ENCODE data around the gene ADCYAP1. TPM values are rescaled to one million over a fixed set of nuclear protein-coding genes. Genes with fewer than 3 reads are reported as not detected.
"Not testable (repeated sequence)": the region's sequence is repeated elsewhere in the genome, so short reads cannot be mapped to it uniquely, and the experiment has no call there.

The ADCYAP1 gene
- total RNA-seq (1 to 10 TPM in 1 of 9 donors, under 1 TPM in 4, not detected in 4; 0.08 to 2.5 (median 0.32) TPM), polyA plus RNA-seq (under 1 TPM in 1 of 2 donors, not detected in 1; 0.15 TPM)
- long read RNA-seq, donor 1, result 0 reads
- long read RNA-seq, donor 2, result 0 reads
- long read RNA-seq, donor 3, result 0 reads

DNA sequence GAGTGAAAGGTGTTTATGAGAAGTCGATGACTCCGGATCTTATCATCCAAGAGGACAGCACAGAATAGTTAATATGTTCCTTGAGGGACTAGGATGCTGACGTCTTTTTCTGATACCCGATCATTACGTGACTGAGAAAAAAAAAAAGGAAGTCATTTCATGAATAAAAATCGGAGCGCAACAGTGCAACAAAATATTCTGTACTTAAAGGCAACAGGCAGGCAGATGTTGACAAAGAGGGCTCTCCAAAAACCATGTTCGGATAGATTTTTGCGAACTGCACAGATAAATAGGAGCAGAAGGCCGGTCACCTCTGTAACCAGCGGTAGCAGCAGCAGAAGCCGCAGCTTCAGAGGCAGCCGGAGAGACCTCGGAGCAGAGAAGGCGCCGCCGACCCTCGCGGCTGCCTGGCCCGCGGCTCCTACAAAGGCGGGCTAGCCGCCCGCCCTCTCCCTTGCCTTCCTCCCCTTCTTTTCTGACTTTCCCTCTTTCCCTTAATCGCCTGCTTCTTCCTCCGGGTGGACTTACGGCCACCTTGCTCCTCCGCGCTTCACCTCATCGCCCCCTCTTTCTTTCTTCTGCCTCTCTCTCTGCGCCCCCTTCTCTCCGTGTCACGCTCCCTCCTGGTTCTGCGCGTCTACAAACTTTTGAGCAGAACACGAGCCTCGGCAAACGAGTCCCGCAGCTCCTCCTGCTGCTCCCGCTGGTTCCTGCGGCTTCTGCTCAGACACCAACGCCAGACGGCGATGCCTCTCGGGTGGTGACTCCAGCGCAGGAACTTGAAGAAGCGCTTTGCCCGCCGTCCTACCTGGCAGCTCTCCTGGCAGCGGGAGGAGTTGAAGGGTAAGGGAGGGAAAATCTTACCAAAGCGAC lies at the start of gene ADCYAP1:
ADCYAP1 (plus strand) TSS at position 654 of the 873 bp plus-strand sequence. CDS start 516 bp downstream, outside the sequence.
- Histone ChIP-seq H3K4me3 (no peak within 1 kb of the TSS), H3K9me3 (no peaks in the 10 kb centered on the region), H3K36me3 (no peaks in the 10 kb centered on the region), H3K4me1 (peaks cover 5 to 51% (median 29%) of the 10 kb centered on the region in 12 donors), H3K27me3 (peaks cover 47 to 100% (median 85%) of the 10 kb centered on the region in 9 donors), H3K27ac (no peak within 1 kb of the TSS)
- WGBS, 4 donors, result 5% methylated on average over 50 to 51 of the region's 51 CpGs
- TF ChIP-seq POLR2A (IDR thresholded peaks at IDR 0.05), result no peak
- TF ChIP-seq, protein P1, sequence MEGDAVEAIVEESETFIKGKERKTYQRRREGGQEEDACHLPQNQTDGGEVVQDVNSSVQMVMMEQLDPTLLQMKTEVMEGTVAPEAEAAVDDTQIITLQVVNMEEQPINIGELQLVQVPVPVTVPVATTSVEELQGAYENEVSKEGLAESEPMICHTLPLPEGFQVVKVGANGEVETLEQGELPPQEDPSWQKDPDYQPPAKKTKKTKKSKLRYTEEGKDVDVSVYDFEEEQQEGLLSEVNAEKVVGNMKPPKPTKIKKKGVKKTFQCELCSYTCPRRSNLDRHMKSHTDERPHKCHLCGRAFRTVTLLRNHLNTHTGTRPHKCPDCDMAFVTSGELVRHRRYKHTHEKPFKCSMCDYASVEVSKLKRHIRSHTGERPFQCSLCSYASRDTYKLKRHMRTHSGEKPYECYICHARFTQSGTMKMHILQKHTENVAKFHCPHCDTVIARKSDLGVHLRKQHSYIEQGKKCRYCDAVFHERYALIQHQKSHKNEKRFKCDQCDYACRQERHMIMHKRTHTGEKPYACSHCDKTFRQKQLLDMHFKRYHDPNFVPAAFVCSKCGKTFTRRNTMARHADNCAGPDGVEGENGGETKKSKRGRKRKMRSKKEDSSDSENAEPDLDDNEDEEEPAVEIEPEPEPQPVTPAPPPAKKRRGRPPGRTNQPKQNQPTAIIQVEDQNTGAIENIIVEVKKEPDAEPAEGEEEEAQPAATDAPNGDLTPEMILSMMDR (IDR thresholded peaks at IDR 0.05), result no peak
- DNase-seq (peak in 1 of 5 donors; percentile 52), ATAC-seq (no peak)
- intact Hi-C loops (cut with DNase I), result no loop called here

DNA sequence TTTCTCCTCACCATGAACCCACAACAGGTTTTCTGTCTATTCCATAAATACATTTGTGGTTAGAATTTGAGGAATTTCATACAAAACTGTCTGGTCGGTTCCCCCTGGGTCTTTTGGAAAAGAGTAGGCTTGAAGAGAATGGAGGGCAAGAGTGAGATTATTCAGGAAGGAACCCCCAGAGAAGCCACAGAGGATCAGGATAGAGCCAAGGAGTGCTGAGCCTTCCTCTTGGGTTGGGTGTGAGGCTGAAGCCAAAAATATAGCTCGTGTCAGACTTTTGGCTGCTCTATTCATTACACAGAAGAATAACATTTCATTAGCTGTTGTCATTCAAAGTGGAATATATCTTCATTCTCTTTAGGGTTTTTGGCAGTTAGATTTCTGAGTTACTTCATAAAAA lies 46.7 kb upstream of the ADCYAP1 start:
- intact Hi-C loops (cut with DNase I), result no loop called here
- peak in 1 of 4 donors; percentile 39 for ATAC-seq
- no peak overlapping the region for H3K27ac ChIP-seq
- H3K27me3 ChIP-seq, result peaks cover 0 to 5% (median 0%) of the 10 kb centered on the region in 9 donors
- H3K4me3 ChIP-seq, result no peak overlapping the region
- H3K36me3 ChIP-seq, result no peaks in the 10 kb centered on the region
- TF ChIP-seq, protein P1 (IDR thresholded peaks at IDR 0.05), result no peak
- no peak for TF ChIP-seq POLR2A (IDR thresholded peaks at IDR 0.05)
- 28 to 50% (median 38%) methylated on average over 2 of the region's 2 CpGs for WGBS, 4 donors
- no peaks in the 10 kb centered on the region for H3K4me1 ChIP-seq
- no peak for DNase-seq
- H3K9me3 ChIP-seq, result no peaks in the 10 kb centered on the region

DNA sequence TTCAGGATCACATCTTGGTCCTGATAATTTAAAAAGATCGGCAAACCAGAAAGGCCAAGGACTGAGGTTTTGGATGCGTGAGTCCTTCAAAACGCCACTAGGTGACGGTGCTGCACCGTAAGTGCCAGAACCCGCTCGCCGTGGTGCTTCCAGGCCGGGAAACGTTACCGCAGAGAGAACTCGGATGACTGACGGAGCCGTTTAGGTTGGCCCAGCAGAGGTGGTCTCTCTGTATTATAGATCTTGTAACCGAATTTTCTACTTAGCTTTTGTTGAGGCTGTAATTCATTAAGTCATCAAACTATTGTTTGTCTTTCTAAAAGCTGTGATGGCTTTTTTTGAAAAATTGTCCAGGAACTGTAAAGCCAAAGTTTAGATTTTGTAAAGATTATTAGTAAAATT lies 39.8 kb upstream of the ADCYAP1 start:
- ATAC-seq (peak in 3 of 4 donors; percentile 80 to 92 (median 89)), DNase-seq (peak; percentile 49 to 81 (median 59))
- no peak for TF ChIP-seq POLR2A (IDR thresholded peaks at IDR 0.05)
- TF ChIP-seq, protein P1 (IDR thresholded peaks at IDR 0.05), result peak; percentile 89 to 99 (median 94)
- intact Hi-C loops (cut with DNase I), result loop anchor here (1.0 to 10.0 kb wide), 12 partner anchors 92 to 1682 kb away; no protein-coding TSS in a partner anchor
- peaks cover 0 to 28% (median 13%) of the 10 kb centered on the region in 9 donors for H3K27me3 ChIP-seq
- peaks cover 0 to 5% (median 0%) of the 10 kb centered on the region in 12 donors for H3K4me1 ChIP-seq
- no peak overlapping the region for H3K4me3 ChIP-seq
- H3K36me3 ChIP-seq, result no peaks in the 10 kb centered on the region
- WGBS, 4 donors, result 0 to 2% (median 1%) methylated on average over 14 to 15 of the region's 15 CpGs
- H3K9me3 ChIP-seq, result no peaks in the 10 kb centered on the region
- H3K27ac ChIP-seq, result no peak overlapping the region

DNA sequence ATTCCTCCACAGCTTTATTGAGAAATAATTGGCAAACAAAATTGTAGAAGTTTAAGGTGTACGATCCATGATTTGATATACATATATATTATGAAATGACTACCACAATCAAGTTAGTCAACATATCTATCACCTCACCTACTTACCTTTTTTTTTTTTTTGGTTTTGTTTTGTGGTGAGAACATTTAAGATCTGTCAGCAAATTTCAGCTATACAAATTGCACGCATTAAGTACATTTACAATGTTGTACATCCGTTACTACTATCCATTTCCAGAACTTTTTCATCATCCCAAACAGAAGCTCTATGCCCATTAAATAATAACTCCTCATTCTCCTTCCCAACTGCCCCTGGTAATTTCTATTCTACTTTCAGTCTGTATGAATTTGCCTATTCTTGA lies 37.4 kb upstream of the ADCYAP1 start:
- Histone ChIP-seq H3K4me3 (no peak overlapping the region), H3K27ac (no peak overlapping the region), H3K36me3 (no peaks in the 10 kb centered on the region), H3K9me3 (no peaks in the 10 kb centered on the region), H3K4me1 (peaks cover 0 to 5% (median 0%) of the 10 kb centered on the region in 12 donors), H3K27me3 (peaks cover 0 to 33% (median 13%) of the 10 kb centered on the region in 9 donors)
- intact Hi-C loops (cut with DNase I), result loop anchor here (5.0 to 10.0 kb wide), 9 partner anchors 90 to 1680 kb away; no protein-coding TSS in a partner anchor
- no peak for DNase-seq
- ATAC-seq, result no peak
- TF ChIP-seq, protein P1 (IDR thresholded peaks at IDR 0.05), result no peak
- TF ChIP-seq POLR2A (IDR thresholded peaks at IDR 0.05), result no peak
- 90 to 93% (median 93%) methylated on average over 3 of the region's 3 CpGs for WGBS, 4 donors

DNA sequence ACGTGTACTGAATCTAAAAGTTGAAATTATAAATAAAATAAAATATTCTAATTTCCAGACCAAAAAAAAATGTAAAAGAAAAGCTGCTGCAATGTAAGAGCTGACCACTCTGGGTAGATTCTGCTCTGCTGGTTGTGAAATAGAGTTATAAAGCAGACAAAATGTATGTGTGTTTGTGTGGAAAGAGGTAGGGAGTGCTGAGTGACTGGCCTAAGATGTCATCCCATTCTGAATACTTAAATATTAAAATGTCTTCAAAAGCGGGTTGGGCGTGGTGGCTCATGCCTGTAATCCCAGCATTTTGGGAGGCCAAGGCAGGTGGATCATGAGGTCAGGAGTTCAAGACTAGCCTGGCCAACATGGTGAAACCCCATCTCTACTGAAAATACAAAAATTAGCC lies 31.2 kb upstream of the ADCYAP1 start:
- intact Hi-C loops (cut with DNase I), result not testable (repeated sequence)

More for the DNA sequence above, 31.2 kb upstream of the ADCYAP1 start:
- not testable (repeated sequence) for DNase-seq, H3K36me3 ChIP-seq, H3K9me3 ChIP-seq, ATAC-seq, H3K27ac ChIP-seq, H3K4me1 ChIP-seq
- Histone ChIP-seq H3K4me3 (peak overlapping the region in 1 of 12 donors; percentile 30), H3K27me3 (peaks cover 0 to 13% (median 0%) of the 10 kb centered on the region in 9 donors)
- 85 to 95% (median 88%) methylated on average over 3 of the region's 3 CpGs for WGBS, 4 donors

All from heart left ventricle (tissue), 16 donors.